BJ (cell line): Measurements from ENCODE around the gene MYL10. TPM values are rescaled to one million over a fixed set of nuclear protein-coding genes. Genes with fewer than 3 reads are reported as not detected.
A peak's percentile ranks its signal among the peaks of the same experiment; 100 is the strongest.

Experiments
- CTCF ChIA-PET: fragments of 350-600 bp; formaldehyde crosslinking; extraction: SDS; loops from one replicate; lab custom pipeline; 2021; ENCODE audit warnings: antibody characterized with exemption, inconsistent platforms; lab: Yijun Ruan, JAX
- POLR2A ChIA-PET: fragments of 300-600 bp; sonication (Branson Sonifier 250); formaldehyde crosslinking; extraction: SDS; loops from one replicate; lab custom pipeline; 2021; ENCODE audit warnings: antibody characterized with exemption; lab: Charles Lee
- DNase-seq: peaks from one replicate; pipeline ENCODE4 v3.0.0-alpha.2; 2011; ENCODE audit warnings: low read depth
- H3K27me3 ChIP-seq: 2 replicates; pipeline ENCODE4 v1.6.0; 2011; ENCODE audit warnings: low read length; ENCODE audit not compliant: control insufficient read depth, insufficient read depth
- H3K36me3 ChIP-seq: 2 replicates; pipeline ENCODE4 v1.5.1; 2011; ENCODE audit warnings: low read length; ENCODE audit not compliant: control insufficient read depth, insufficient read depth
- H3K4me3 ChIP-seq: 2 replicates; pipeline ENCODE4 v1.5.1; 2011; ENCODE audit warnings: low read depth, mild to moderate bottlenecking, control low read depth, low read length
- CTCF ChIP-seq: IDR thresholded peaks from 2 replicates; pipeline ENCODE4 v1.5.1; 2011; ENCODE audit warnings: low read depth, mild to moderate bottlenecking, control low read depth, inconsistent platforms, low read length, moderate library complexity; ENCODE audit not compliant: insufficient read depth
- polyA plus RNA-seq: library from polyadenylated mRNA; depleted of rRNA; stranded (reverse); fragments of >200 nt; gene quantifications from 2 replicates; pipeline ENCODE4 v1.2.3, GENCODE V29; 2011

Gene MYL10
- polyA plus RNA-seq, 1 experiment: 0.07 TPM

- Histone ChIP-seq H3K4me3 (no peak overlapping the region), H3K36me3 (no peaks in the 10 kb centered on the region), H3K27me3 (peaks cover 1% of the 10 kb centered on the region; the same call in 1 of the 2 replicates)
- ChIA-PET POLR2A (no interaction called here), CTCF (interaction anchor here (0.6 kb wide), 1 partner anchor 14 kb away, joined by 3 read pairs; no protein-coding TSS in a partner anchor)
- DNase-seq: no peak
- TF ChIP-seq CTCF: no peak
Observed at GRCh38 chr7:101578552-101578951, 50.5 kb downstream of the MYL10 start.

DNA sequence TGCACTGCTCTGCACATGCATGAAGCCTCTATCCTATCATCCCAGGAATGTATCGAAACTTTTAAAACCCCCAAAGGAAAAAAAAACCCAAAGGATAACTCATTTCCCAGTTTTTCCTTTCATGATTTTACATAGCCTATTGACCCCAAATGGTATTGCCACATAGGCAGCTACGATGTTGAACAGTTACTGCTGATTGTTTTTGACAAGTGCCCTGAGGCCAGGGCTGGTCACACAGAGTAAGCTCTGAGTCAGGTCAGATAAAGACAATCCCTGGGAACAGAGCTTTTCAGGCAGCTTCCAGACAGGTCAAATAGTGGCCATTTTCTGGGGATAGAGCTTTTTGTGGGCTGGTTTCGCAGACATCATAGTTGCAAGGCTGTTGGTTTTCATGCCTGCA is 52.1 kb downstream of the MYL10 start:
- no peak for DNase-seq
- Histone ChIP-seq H3K4me3 (no peak overlapping the region), H3K36me3 (no peaks in the 10 kb centered on the region), H3K27me3 (peaks cover 1% of the 10 kb centered on the region; the same call in 1 of the 2 replicates)
- CTCF ChIA-PET: interaction anchor here (0.8 kb wide), 1 partner anchor 695 kb away, joined by 3 read pairs; no protein-coding TSS in a partner anchor
- POLR2A ChIA-PET: no interaction called here
- no peak for TF ChIP-seq CTCF

DNA sequence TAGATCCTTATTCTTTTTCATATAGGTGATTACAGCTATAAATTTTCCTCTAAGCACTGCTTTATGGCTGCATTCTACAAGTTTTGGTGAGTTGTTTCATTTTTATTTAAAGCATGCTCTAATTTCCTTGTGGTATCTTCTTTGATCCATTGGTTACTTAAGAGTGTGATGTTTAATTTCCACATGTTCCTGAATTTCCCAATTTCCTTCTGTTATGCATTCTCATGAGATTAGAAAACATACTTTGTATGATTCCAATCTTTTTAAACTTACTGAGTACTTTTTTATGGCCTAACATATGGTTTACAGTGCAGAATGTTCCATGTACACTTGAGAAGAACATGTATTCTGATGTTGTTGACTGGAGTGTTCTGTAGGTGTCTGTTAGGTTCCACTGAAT is 53.4 kb downstream of the MYL10 start:
- H3K4me3 ChIP-seq: no peak overlapping the region
- POLR2A ChIA-PET: interaction anchor here (0.6 to 0.7 kb wide), 2 partner anchors 25 to 1489 kb away, joined by 3 to 14 read pairs; no protein-coding TSS in a partner anchor
- peak; percentile 37 for DNase-seq
- H3K36me3 ChIP-seq: no peaks in the 10 kb centered on the region
- TF ChIP-seq CTCF: no peak
- peaks cover 1% of the 10 kb centered on the region; the same call in 1 of the 2 replicates for H3K27me3 ChIP-seq
- CTCF ChIA-PET: interaction anchor here (0.7 to 1.4 kb wide), 3 partner anchors 9 to 68 kb away, joined by 3 to 4 read pairs (median 3); no protein-coding TSS in a partner anchor

GRCh38 chr7:101575168-101575567 is 53.9 kb downstream of the MYL10 start:
- ChIA-PET POLR2A (interaction anchor here (0.7 kb wide), 1 partner anchor 1488 kb away, joined by 3 read pairs; no protein-coding TSS in a partner anchor), CTCF (interaction anchor here (0.6 to 1.4 kb wide), 3 partner anchors 8 to 248 kb away, joined by 3 to 4 read pairs (median 3); no protein-coding TSS in a partner anchor)
- Histone ChIP-seq H3K27me3 (peaks cover 1% of the 10 kb centered on the region; the same call in 1 of the 2 replicates), H3K4me3 (no peak overlapping the region), H3K36me3 (no peaks in the 10 kb centered on the region)
- no peak for TF ChIP-seq CTCF
- no peak for DNase-seq

DNA sequence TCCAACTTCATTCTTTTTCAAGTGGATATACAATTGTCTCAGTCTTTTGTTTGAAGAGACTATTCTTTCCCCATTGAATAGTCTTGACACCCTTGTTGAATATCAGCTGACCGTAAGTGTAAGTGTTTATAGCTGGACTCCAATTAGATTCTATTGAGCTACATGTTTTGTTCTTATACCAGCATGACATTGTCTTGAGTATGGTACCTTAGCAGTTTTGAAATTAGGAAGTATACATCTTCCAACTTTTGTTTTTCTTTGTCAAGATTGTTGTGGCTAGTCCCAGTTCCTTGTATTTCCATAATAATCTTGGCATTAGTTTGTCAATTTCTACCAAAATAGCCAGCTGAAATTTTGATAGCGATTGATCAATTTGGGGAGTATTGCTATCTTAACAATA is 56.9 kb downstream of the MYL10 start:
- peaks cover 1% of the 10 kb centered on the region; the same call in 1 of the 2 replicates for H3K27me3 ChIP-seq
- no peaks in the 10 kb centered on the region for H3K36me3 ChIP-seq
- ChIA-PET CTCF (interaction anchor here (0.8 to 3.1 kb wide), 2 partner anchors 12 to 42 kb away, joined by 3 to 10 read pairs; no protein-coding TSS in a partner anchor), POLR2A (no interaction called here)
- no peak for TF ChIP-seq CTCF
- DNase-seq: no peak
- H3K4me3 ChIP-seq: no peak overlapping the region
